ENCODE measurements around the gene NDUFA5.

The NDUFA5 gene

DNA sequence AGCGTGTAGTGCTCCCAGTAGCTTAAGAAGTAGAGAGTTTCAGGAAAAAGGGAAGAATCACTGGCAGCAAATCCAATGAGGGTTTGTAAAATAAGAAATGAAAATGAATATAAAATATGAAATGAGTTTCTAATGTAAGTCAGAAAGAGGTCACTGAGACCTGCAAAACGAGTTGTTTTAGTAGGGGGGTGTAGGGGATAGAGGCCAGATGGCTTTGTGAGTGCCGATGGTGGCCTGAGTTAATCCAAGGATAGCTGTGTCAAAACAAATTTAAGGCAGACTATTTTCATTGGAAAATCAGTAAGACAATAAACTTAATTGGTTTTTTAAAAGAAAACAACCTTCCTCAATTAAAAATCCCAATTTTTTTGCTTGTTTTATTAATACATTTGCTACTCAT, 43.3 kb upstream of the NDUFA5 start:
- Histone ChIP-seq H3K4me2 (ENCODE audit: low read length, poor library complexity, severe bottlenecking) (no peak overlapping the region), H3K36me3 (ENCODE audit: control insufficient read depth in 1 of 2, insufficient read depth in 2 of 2, low read depth in 1 of 2, low read length in 2 of 2) (no peaks in the 10 kb centered on the region), H3K9ac (ENCODE audit: low read length) (no peak overlapping the region), H3K27ac (ENCODE audit: low read length, poor library complexity, severe bottlenecking) (no peak overlapping the region), H3K14ac (ENCODE audit: low read length in 2 of 2) (no peak overlapping the region), H2BK12ac (ENCODE audit: low read length in 2 of 2) (no peak overlapping the region), H2AFZ (ENCODE audit: low read depth, low read length) (no peak overlapping the region), H3K79me1 (replicated peaks; ENCODE audit: low read length, poor library complexity, severe bottlenecking) (no peaks in the 10 kb centered on the region), H3K4ac (ENCODE audit: low read depth in 1 of 2, low read length in 2 of 2) (no peak overlapping the region), H3K23ac (ENCODE audit: low read length in 2 of 2) (no peak overlapping the region), H4K91ac (ENCODE audit: low read length) (no peak overlapping the region), H2AK5ac (ENCODE audit: low read length, severe bottlenecking) (no peak overlapping the region), H3K27me3 (ENCODE audit: control insufficient read depth in 1 of 2, insufficient read depth in 1 of 2, low read length in 2 of 2) (no peaks in the 10 kb centered on the region), H2BK5ac (ENCODE audit: low read depth, low read length, poor library complexity, severe bottlenecking) (no peak overlapping the region), H3K9me3 (ENCODE audit: control insufficient read depth, low read length) (no peaks in the 10 kb centered on the region), H3K18ac (ENCODE audit: low read depth in 1 of 2, low read length in 2 of 2) (no peak overlapping the region), H4K8ac (ENCODE audit: low read length) (no peak overlapping the region), H3K4me3 (ENCODE audit: insufficient read depth in 1 of 2, low read depth in 1 of 2, low read length in 2 of 2) (no peak overlapping the region), H2BK120ac (ENCODE audit: low read depth, low read length) (no peak overlapping the region), H3K4me1 (ENCODE audit: control insufficient read depth, insufficient read depth, low read depth, low read length) (no peaks in the 10 kb centered on the region), H2BK15ac (ENCODE audit: low read depth, poor library complexity, severe bottlenecking) (no peak overlapping the region)
- no peak for DNase-seq
- WGBS: 65% methylated on average over 2 of the region's 3 CpGs

DNA sequence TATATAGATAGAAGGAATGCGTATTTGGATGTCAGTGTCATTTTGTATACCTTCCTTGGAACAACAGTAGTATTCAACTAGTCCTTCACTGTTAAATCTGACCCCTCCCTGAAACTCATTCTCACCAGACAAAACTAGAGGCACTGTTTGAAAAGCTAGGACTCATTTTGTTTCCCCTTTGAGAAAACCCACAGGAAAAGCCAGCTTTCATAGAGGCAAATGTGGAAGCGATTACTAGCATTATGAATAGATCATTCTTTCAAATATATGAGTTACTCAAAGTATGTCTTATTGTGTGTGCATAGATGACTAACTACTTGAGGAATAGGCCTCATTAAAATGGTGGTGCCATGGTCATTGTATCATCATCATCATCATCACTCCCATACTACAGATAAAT, 42.1 kb upstream of the NDUFA5 start:
- Histone ChIP-seq H3K79me1 (replicated peaks; ENCODE audit: low read length, poor library complexity, severe bottlenecking) (no peaks in the 10 kb centered on the region), H2AFZ (ENCODE audit: low read depth, low read length) (no peak overlapping the region), H3K9ac (ENCODE audit: low read length) (no peak overlapping the region), H3K4me3 (ENCODE audit: insufficient read depth in 1 of 2, low read depth in 1 of 2, low read length in 2 of 2) (no peak overlapping the region), H3K9me3 (ENCODE audit: control insufficient read depth, low read length) (no peaks in the 10 kb centered on the region), H3K4me2 (ENCODE audit: low read length, poor library complexity, severe bottlenecking) (no peak overlapping the region), H3K4ac (ENCODE audit: low read depth in 1 of 2, low read length in 2 of 2) (no peak overlapping the region), H2BK5ac (ENCODE audit: low read depth, low read length, poor library complexity, severe bottlenecking) (no peak overlapping the region), H2BK120ac (ENCODE audit: low read depth, low read length) (no peak overlapping the region), H2BK15ac (ENCODE audit: low read depth, poor library complexity, severe bottlenecking) (no peak overlapping the region), H4K91ac (ENCODE audit: low read length) (no peak overlapping the region), H2AK5ac (ENCODE audit: low read length, severe bottlenecking) (no peak overlapping the region), H3K14ac (ENCODE audit: low read length in 2 of 2) (no peak overlapping the region), H3K27ac (ENCODE audit: low read length, poor library complexity, severe bottlenecking) (no peak overlapping the region), H3K23ac (ENCODE audit: low read length in 2 of 2) (no peak overlapping the region), H3K27me3 (ENCODE audit: control insufficient read depth in 1 of 2, insufficient read depth in 1 of 2, low read length in 2 of 2) (no peaks in the 10 kb centered on the region), H4K8ac (ENCODE audit: low read length) (no peak overlapping the region), H3K18ac (ENCODE audit: low read depth in 1 of 2, low read length in 2 of 2) (no peak overlapping the region), H3K36me3 (ENCODE audit: control insufficient read depth in 1 of 2, insufficient read depth in 2 of 2, low read depth in 1 of 2, low read length in 2 of 2) (no peaks in the 10 kb centered on the region), H2BK12ac (ENCODE audit: low read length in 2 of 2) (no peak overlapping the region), H3K4me1 (ENCODE audit: control insufficient read depth, insufficient read depth, low read depth, low read length) (peaks cover 2% of the 10 kb centered on the region)
- 100% methylated on average over 1 of the region's 2 CpGs for WGBS
- no peak for DNase-seq

DNA sequence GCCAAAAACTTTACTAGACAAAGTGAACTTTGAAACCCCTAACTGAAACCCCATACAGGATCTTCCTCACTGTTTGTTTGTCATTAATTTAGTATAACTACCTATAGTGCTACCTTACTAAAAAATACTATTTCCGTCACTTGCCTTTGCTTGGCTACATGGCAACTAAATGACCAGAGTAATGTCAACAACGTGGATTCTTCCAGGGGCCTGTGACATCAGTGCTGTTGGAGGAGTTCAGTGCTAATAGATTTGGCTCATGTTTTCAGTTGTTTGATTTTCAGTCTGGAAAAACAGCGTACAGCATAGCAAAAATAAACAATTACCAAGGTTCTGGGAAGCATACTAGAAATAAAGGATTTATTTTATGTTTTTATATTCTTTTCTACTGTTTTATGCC, 41.0 kb upstream of the NDUFA5 start:
- H3K27me3 ChIP-seq (ENCODE audit: control insufficient read depth in 1 of 2, insufficient read depth in 1 of 2, low read length in 2 of 2): no peaks in the 10 kb centered on the region
- no peak overlapping the region for H2BK120ac ChIP-seq (ENCODE audit: low read depth, low read length)
- H3K14ac ChIP-seq (ENCODE audit: low read length in 2 of 2): no peak overlapping the region
- H3K9me3 ChIP-seq (ENCODE audit: control insufficient read depth, low read length): no peaks in the 10 kb centered on the region
- no peak overlapping the region for H4K91ac ChIP-seq (ENCODE audit: low read length)
- no peak overlapping the region for H3K4me3 ChIP-seq (ENCODE audit: insufficient read depth in 1 of 2, low read depth in 1 of 2, low read length in 2 of 2)
- no peak for DNase-seq
- peaks cover 2% of the 10 kb centered on the region for H3K4me1 ChIP-seq (ENCODE audit: control insufficient read depth, insufficient read depth, low read depth, low read length)
- H2AFZ ChIP-seq (ENCODE audit: low read depth, low read length): no peak overlapping the region
- H3K9ac ChIP-seq (ENCODE audit: low read length): no peak overlapping the region
- no peak overlapping the region for H2BK12ac ChIP-seq (ENCODE audit: low read length in 2 of 2)
- no peak overlapping the region for H2BK5ac ChIP-seq (ENCODE audit: low read depth, low read length, poor library complexity, severe bottlenecking)
- H3K27ac ChIP-seq (ENCODE audit: low read length, poor library complexity, severe bottlenecking): no peak overlapping the region
- H2BK15ac ChIP-seq (ENCODE audit: low read depth, poor library complexity, severe bottlenecking): no peak overlapping the region
- H4K8ac ChIP-seq (ENCODE audit: low read length): no peak overlapping the region
- H3K79me1 ChIP-seq (replicated peaks; ENCODE audit: low read length, poor library complexity, severe bottlenecking): no peaks in the 10 kb centered on the region
- H3K4ac ChIP-seq (ENCODE audit: low read depth in 1 of 2, low read length in 2 of 2): no peak overlapping the region
- no peaks in the 10 kb centered on the region for H3K36me3 ChIP-seq (ENCODE audit: control insufficient read depth in 1 of 2, insufficient read depth in 2 of 2, low read depth in 1 of 2, low read length in 2 of 2)
- H3K18ac ChIP-seq (ENCODE audit: low read depth in 1 of 2, low read length in 2 of 2): no peak overlapping the region
- no peak overlapping the region for H3K4me2 ChIP-seq (ENCODE audit: low read length, poor library complexity, severe bottlenecking)
- no peak overlapping the region for H3K23ac ChIP-seq (ENCODE audit: low read length in 2 of 2)
- WGBS: 75% methylated on average over 2 of the region's 3 CpGs
- H2AK5ac ChIP-seq (ENCODE audit: low read length, severe bottlenecking): no peak overlapping the region

DNA sequence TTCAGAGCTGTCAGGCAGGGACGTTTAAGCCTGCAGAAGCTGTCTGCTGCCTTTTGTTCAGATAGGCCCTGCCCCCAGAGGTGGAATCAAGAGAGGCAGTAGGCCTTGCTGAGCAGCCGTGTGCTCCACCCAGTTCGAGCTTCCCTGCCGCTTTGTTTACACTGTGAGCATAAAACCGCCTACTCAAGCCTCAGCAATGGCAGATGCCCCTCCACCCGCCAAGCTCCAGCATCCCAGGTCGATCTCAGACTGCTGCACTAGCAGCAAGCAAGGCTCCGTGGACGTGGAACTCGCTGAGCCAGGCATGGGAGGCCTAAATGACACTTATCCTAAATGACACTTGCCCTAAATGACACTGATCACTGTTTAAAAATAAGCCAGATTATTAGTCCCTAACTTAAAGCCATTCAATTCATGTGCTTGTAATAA, 37.2 kb upstream of the NDUFA5 start:
- Histone ChIP-seq H3K4me2 (ENCODE audit: low read length, poor library complexity, severe bottlenecking) (no peak overlapping the region), H2BK5ac (ENCODE audit: low read depth, low read length, poor library complexity, severe bottlenecking) (no peak overlapping the region), H3K79me1 (replicated peaks; ENCODE audit: low read length, poor library complexity, severe bottlenecking) (no peaks in the 10 kb centered on the region), H2BK15ac (ENCODE audit: low read depth, poor library complexity, severe bottlenecking) (no peak overlapping the region), H3K9me3 (ENCODE audit: control insufficient read depth, low read length) (no peaks in the 10 kb centered on the region), H3K18ac (ENCODE audit: low read depth in 1 of 2, low read length in 2 of 2) (peak overlapping the region in 1 of 2 experiments; percentile 80), H2BK12ac (ENCODE audit: low read length in 2 of 2) (no peak overlapping the region), H3K27ac (ENCODE audit: low read length, poor library complexity, severe bottlenecking) (no peak overlapping the region), H4K91ac (ENCODE audit: low read length) (no peak overlapping the region), H3K4ac (ENCODE audit: low read depth in 1 of 2, low read length in 2 of 2) (peak overlapping the region in 1 of 2 experiments; percentile 73), H3K4me1 (ENCODE audit: control insufficient read depth, insufficient read depth, low read depth, low read length) (peaks cover 2% of the 10 kb centered on the region), H3K27me3 (ENCODE audit: control insufficient read depth in 1 of 2, insufficient read depth in 1 of 2, low read length in 2 of 2) (no peaks in the 10 kb centered on the region), H3K14ac (ENCODE audit: low read length in 2 of 2) (no peak overlapping the region), H3K23ac (ENCODE audit: low read length in 2 of 2) (no peak overlapping the region), H3K4me3 (ENCODE audit: insufficient read depth in 1 of 2, low read depth in 1 of 2, low read length in 2 of 2) (no peak overlapping the region), H3K36me3 (ENCODE audit: control insufficient read depth in 1 of 2, insufficient read depth in 2 of 2, low read depth in 1 of 2, low read length in 2 of 2) (no peaks in the 10 kb centered on the region), H3K9ac (ENCODE audit: low read length) (no peak overlapping the region), H2AFZ (ENCODE audit: low read depth, low read length) (peak overlapping the region; percentile 82), H2AK5ac (ENCODE audit: low read length, severe bottlenecking) (no peak overlapping the region), H2BK120ac (ENCODE audit: low read depth, low read length) (no peak overlapping the region), H4K8ac (ENCODE audit: low read length) (peak overlapping the region; percentile 98)
- 26% methylated on average over 10 of the region's 10 CpGs for WGBS
- peak; percentile 43 for DNase-seq
